ES-I3 (cell line): ENCODE data around the gene SNAPC3.
"Not testable (repeated sequence)": the region's sequence is repeated elsewhere in the genome, so short reads cannot be mapped to it uniquely, and the experiment has no call there.

Experiments used
- H3K36me3 ChIP-seq: 2 replicates; pipeline ENCODE4 v1.6.1; 2013; ENCODE audit warnings: mild to moderate bottlenecking, low read length, control low read depth, moderate library complexity; ENCODE audit not compliant: insufficient read depth
- H3K4me1 ChIP-seq: 2 replicates; pipeline ENCODE4 v1.6.1; 2013; ENCODE audit warnings: mild to moderate bottlenecking, control low read depth, low read length; ENCODE audit not compliant: insufficient read depth
- H3K9ac ChIP-seq: 2 replicates; pipeline ENCODE4 v1.6.1; 2013; ENCODE audit warnings: low read depth, mild to moderate bottlenecking, low read length, moderate library complexity
- H3K9me3 ChIP-seq: 2 replicates; pipeline ENCODE4 v1.6.1; 2013; ENCODE audit warnings: mild to moderate bottlenecking, low read length, moderate library complexity; ENCODE audit not compliant: control insufficient read depth, insufficient read depth

Gene SNAPC3

DNA sequence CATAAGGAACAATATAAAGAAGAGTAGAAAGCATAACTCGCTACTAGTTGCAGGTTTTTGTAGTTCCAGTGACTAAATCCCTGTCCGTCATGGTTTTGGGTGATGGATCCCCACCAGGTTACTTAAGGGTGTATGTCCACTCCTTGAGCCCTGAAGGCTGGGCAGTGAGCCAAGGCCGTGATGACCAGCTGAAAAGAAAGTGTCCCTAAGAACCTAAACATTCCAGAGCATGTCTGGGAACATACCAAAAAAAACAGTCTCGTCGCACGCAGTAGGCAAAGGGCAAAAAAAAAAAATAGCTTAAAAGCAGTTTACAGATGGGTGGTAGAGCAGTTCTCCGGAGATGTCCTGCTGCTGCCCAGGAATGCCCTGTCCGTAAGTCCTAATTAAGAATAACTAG is 21.4 kb upstream of the SNAPC3 start:
- Histone ChIP-seq H3K4me1 (no peaks in the 10 kb centered on the region), H3K36me3 (no peaks in the 10 kb centered on the region), H3K9me3 (no peaks in the 10 kb centered on the region), H3K9ac (no peak overlapping the region)

DNA sequence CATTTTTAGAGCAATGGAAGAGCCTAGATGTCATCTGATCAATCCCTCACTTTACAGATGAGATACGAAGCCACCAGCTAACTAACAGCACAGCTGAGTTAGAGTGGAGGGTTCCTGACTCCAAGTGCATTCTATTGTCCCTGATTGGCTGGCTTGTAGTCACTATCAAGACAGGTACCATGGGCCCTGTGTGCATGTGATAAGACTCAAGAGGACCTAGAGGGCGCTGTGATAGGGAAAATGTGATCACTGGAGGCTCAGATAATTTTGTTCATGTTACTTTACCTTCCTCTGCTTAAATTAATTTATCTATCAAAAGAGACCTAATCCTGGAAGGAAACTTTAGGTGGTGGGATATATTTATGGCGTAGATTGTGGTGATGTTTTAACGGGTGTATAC is 19.5 kb upstream of the SNAPC3 start:
- Histone ChIP-seq H3K9ac (no peak overlapping the region), H3K9me3 (no peaks in the 10 kb centered on the region), H3K4me1 (no peaks in the 10 kb centered on the region), H3K36me3 (no peaks in the 10 kb centered on the region)

- Histone ChIP-seq H3K9ac (no peak overlapping the region), H3K4me1 (no peaks in the 10 kb centered on the region), H3K9me3 (no peaks in the 10 kb centered on the region), H3K36me3 (no peaks in the 10 kb centered on the region)
Observed at GRCh38 chr9:15404171-15404570, 18.5 kb upstream of the SNAPC3 start.

DNA sequence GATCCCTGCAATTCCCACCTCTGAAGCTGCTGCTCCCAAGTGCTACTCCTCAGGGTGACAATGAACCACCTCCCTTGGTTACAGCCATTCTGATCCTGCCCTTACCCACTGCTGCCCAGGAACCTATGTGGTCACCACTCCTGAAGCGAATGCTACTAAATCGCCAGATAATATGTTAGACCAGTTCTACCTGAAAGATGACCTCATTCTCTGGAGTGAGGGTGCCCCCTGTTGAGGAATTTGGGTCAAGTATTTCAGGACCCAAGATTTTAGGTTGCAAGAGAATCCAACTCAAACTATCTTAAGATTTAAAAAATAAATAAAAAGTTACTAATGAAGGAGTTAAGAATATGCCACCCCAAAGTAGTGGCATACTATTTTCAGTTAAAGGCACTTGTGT is 5.8 kb upstream of the SNAPC3 start:
- H3K9ac ChIP-seq: no peak overlapping the region
- H3K4me1 ChIP-seq: peaks cover 2% of the 10 kb centered on the region; the same call in 1 of the 2 replicates
- H3K9me3 ChIP-seq: no peaks in the 10 kb centered on the region
- no peaks in the 10 kb centered on the region for H3K36me3 ChIP-seq

DNA sequence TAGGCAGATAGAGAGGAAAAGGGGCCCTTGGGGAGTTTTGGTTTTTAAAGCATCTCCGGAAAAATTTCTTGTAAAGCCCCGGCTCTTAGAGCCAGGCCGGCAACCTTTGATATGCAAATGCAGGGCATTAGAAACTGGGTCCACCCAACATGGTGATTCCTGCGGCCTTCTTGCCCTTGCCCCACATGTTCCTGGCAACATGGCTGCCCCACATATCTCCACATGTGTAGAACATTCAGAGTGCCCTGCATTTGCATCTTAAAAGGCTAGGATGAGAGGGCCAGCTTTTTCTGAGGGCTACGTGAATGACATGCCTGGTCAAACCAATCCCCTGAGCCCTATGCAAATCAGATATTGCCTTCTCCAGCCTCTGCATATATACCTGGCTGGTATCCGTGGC is 5.0 kb upstream of the SNAPC3 start:
- Histone ChIP-seq H3K9me3 (no peaks in the 10 kb centered on the region), H3K36me3 (no peaks in the 10 kb centered on the region), H3K4me1 (peaks cover 3% of the 10 kb centered on the region; the same call in 1 of the 2 replicates), H3K9ac (peak overlapping the region; percentile 1; the same call in 1 of the 2 replicates)

- Histone ChIP-seq H3K9ac (no peak overlapping the region), H3K36me3 (peaks cover 8% of the 10 kb centered on the region), H3K9me3 (no peaks in the 10 kb centered on the region), H3K4me1 (peaks cover 3% of the 10 kb centered on the region; the same call in 1 of the 2 replicates)
Observed at GRCh38 chr9:15420796-15421195, 1.9 kb upstream of the SNAPC3 start.

DNA sequence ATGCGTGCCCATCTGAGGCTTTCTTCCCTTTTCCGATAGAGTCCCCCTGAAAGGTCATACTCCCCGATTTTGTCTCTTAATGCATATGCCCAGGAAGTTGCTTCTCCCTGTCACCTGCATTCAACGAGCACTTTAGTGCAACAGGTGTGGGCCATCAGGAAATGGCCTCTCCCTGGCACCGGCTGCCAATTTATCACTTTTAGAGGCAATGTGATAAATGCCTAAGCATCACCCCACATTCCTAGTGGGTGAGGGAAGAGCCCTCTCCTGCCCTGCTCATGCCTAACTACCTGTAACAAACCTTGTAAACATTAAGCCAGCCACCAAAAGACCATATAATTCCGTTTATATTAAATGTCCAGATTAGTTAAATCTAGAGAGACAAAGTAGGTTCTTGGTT is 1.1 kb upstream of the SNAPC3 start:
- H3K36me3 ChIP-seq: peaks cover 12% of the 10 kb centered on the region
- no peaks in the 10 kb centered on the region for H3K9me3 ChIP-seq
- no peak overlapping the region for H3K9ac ChIP-seq
- peaks cover 3% of the 10 kb centered on the region; the same call in 1 of the 2 replicates for H3K4me1 ChIP-seq

GRCh38 chr9:15421990-15422371 is 695 bp upstream of the SNAPC3 start:
- no peaks in the 10 kb centered on the region for H3K9me3 ChIP-seq
- peaks cover 12% of the 10 kb centered on the region for H3K36me3 ChIP-seq
- peak overlapping the region; percentile 80 for H3K9ac ChIP-seq
- H3K4me1 ChIP-seq: peaks cover 3% of the 10 kb centered on the region; the same call in 1 of the 2 replicates

- peak overlapping the region; percentile 80 for H3K9ac ChIP-seq
- peaks cover 3% of the 10 kb centered on the region; the same call in 1 of the 2 replicates for H3K4me1 ChIP-seq
- peaks cover 12% of the 10 kb centered on the region for H3K36me3 ChIP-seq
- no peaks in the 10 kb centered on the region for H3K9me3 ChIP-seq
Observed at GRCh38 chr9:15423231-15423985, 732 bp downstream of the SNAPC3 start.

- Histone ChIP-seq H3K9ac (no peak overlapping the region), H3K36me3 (peaks cover 12% of the 10 kb centered on the region), H3K9me3 (no peaks in the 10 kb centered on the region), H3K4me1 (peaks cover 3% of the 10 kb centered on the region; the same call in 1 of the 2 replicates)
Observed at GRCh38 chr9:15426019-15426418, 3.3 kb downstream of the SNAPC3 start.

GRCh38 chr9:15427702-15428101 is 5.0 kb downstream of the SNAPC3 start:
- not testable (repeated sequence) for H3K9ac ChIP-seq, H3K9me3 ChIP-seq, H3K4me1 ChIP-seq
- H3K36me3 ChIP-seq: peaks cover 12% of the 10 kb centered on the region

- H3K36me3 ChIP-seq: peaks cover 7% of the 10 kb centered on the region
- no peak overlapping the region for H3K9ac ChIP-seq
- no peaks in the 10 kb centered on the region for H3K4me1 ChIP-seq
- H3K9me3 ChIP-seq: no peaks in the 10 kb centered on the region
Observed at GRCh38 chr9:15430920-15431844, 8.5 kb downstream of the SNAPC3 start.

- no peaks in the 10 kb centered on the region for H3K9me3 ChIP-seq
- H3K36me3 ChIP-seq: peaks cover 5% of the 10 kb centered on the region
- no peak overlapping the region for H3K9ac ChIP-seq
- no peaks in the 10 kb centered on the region for H3K4me1 ChIP-seq
Observed at GRCh38 chr9:15433191-15433590, 10.5 kb downstream of the SNAPC3 start.

DNA sequence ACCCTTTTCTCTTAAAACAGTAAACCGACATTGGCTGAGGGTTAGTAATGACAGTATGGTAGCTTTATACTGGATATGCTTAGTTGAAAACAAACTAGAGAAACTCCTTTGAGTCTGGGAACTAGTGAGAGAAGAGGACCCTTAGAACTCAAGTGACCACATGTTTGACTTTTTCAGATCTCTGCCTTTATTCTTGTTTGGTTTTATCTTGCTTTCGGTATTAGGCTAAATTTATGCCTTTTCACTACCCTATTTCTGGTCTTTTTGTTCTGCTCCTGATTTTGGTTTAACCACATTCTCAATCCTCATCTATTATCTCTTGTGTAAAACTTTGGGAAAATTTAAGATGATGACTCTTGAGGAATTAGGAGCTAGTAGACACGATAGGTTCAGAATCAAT is 11.0 kb downstream of the SNAPC3 start:
- H3K9me3 ChIP-seq: no peaks in the 10 kb centered on the region
- no peaks in the 10 kb centered on the region for H3K4me1 ChIP-seq
- H3K36me3 ChIP-seq: peaks cover 5% of the 10 kb centered on the region
- H3K9ac ChIP-seq: no peak overlapping the region

- Histone ChIP-seq H3K36me3 (peaks cover 14% of the 10 kb centered on the region), H3K4me1 (no peaks in the 10 kb centered on the region), H3K9ac (no peak overlapping the region), H3K9me3 (peaks cover 13% of the 10 kb centered on the region)
Observed at GRCh38 chr9:15438891-15439290, 16.2 kb downstream of the SNAPC3 start.
